ENCODE data around the gene CACNG3.
"Not testable (repeated sequence)": the region's sequence is repeated elsewhere in the genome, so short reads cannot be mapped to it uniquely, and the experiment has no call there.

The CACNG3 gene

GRCh38 chr16:24228514-24228913 is 27.6 kb upstream of the CACNG3 start:
- H3K36me3 ChIP-seq (ENCODE audit: insufficient read depth, low read length) = no peaks in the 10 kb centered on the region
- no peak for DNase-seq (ENCODE audit: low read depth, low spot score)
- TF ChIP-seq POLR2AphosphoS5 (IDR thresholded peaks at IDR 0.05; ENCODE audit: borderline replicate concordance, low read depth, low read length) (no peak), FOXP2 (optimal IDR thresholded peaks at IDR 0.05; ENCODE audit: control extremely low read depth, extremely low read length, insufficient read depth) (no peak), EZH2 (IDR thresholded peaks at IDR 0.05) (no peak)
- no peaks in the 10 kb centered on the region for H3K9me3 ChIP-seq (ENCODE audit: low read depth, low read length)
- no peak overlapping the region for H3K9ac ChIP-seq (ENCODE audit: insufficient read length)
- H3K27ac ChIP-seq = no peak overlapping the region
- H3K4me3 ChIP-seq = no peak overlapping the region

DNA sequence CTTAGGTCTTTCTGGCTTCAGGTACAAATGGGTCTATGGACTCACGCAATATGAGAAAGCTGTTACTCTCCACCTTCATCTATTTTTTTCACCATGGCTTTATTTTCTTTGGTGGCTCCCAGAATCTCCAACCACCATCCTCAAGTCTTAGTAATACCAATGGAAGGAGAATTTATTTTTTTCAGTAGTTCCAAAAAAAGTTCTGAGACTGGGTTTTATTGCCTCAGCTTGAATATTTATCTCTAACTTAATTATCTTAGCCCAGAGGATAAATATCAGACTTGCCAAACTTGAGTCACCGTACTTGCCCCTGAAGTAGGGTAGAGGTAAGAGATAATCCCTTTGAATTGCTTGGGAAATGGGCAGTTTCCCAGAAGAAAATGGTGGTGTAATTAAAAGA is 23.2 kb upstream of the CACNG3 start:
- Histone ChIP-seq H3K27ac (no peak overlapping the region), H3K4me3 (no peak overlapping the region), H3K9ac (ENCODE audit: insufficient read length) (no peak overlapping the region), H3K36me3 (ENCODE audit: insufficient read depth, low read length) (no peaks in the 10 kb centered on the region), H3K9me3 (ENCODE audit: low read depth, low read length) (no peaks in the 10 kb centered on the region)
- no peak for DNase-seq (ENCODE audit: low read depth, low spot score)
- TF ChIP-seq POLR2AphosphoS5 (IDR thresholded peaks at IDR 0.05; ENCODE audit: borderline replicate concordance, low read depth, low read length) = no peak
- no peak for TF ChIP-seq EZH2 (IDR thresholded peaks at IDR 0.05)
- no peak for TF ChIP-seq FOXP2 (optimal IDR thresholded peaks at IDR 0.05; ENCODE audit: control extremely low read depth, extremely low read length, insufficient read depth)

GRCh38 chr16:24234737-24235136 is 21.4 kb upstream of the CACNG3 start:
- H3K36me3 ChIP-seq (ENCODE audit: insufficient read depth, low read length) = no peaks in the 10 kb centered on the region
- H3K9me3 ChIP-seq (ENCODE audit: low read depth, low read length) = no peaks in the 10 kb centered on the region
- no peak for DNase-seq (ENCODE audit: low read depth, low spot score)
- no peak overlapping the region for H3K9ac ChIP-seq (ENCODE audit: insufficient read length)
- H3K27ac ChIP-seq = no peak overlapping the region
- TF ChIP-seq POLR2AphosphoS5 (IDR thresholded peaks at IDR 0.05; ENCODE audit: borderline replicate concordance, low read depth, low read length) (no peak), FOXP2 (optimal IDR thresholded peaks at IDR 0.05; ENCODE audit: control extremely low read depth, extremely low read length, insufficient read depth) (no peak), EZH2 (IDR thresholded peaks at IDR 0.05) (no peak)
- H3K4me3 ChIP-seq = no peak overlapping the region

- DNase-seq (ENCODE audit: low read depth, low spot score) = no peak
- Histone ChIP-seq H3K27ac (no peak overlapping the region), H3K9me3 (ENCODE audit: low read depth, low read length) (no peaks in the 10 kb centered on the region), H3K4me3 (no peak overlapping the region), H3K36me3 (ENCODE audit: insufficient read depth, low read length) (no peaks in the 10 kb centered on the region), H3K9ac (ENCODE audit: insufficient read length) (no peak overlapping the region)
- no peak for TF ChIP-seq FOXP2 (optimal IDR thresholded peaks at IDR 0.05; ENCODE audit: control extremely low read depth, extremely low read length, insufficient read depth)
- TF ChIP-seq POLR2AphosphoS5 (IDR thresholded peaks at IDR 0.05; ENCODE audit: borderline replicate concordance, low read depth, low read length) = no peak
- TF ChIP-seq EZH2 (IDR thresholded peaks at IDR 0.05) = no peak
Measured at GRCh38 chr16:24235806-24236205, 20.3 kb upstream of the CACNG3 start.

- H3K36me3 ChIP-seq (ENCODE audit: insufficient read depth, low read length); H3K9me3 ChIP-seq (ENCODE audit: low read depth, low read length); DNase-seq (ENCODE audit: low read depth, low spot score); H3K27ac ChIP-seq; H3K4me3 ChIP-seq; H3K9ac ChIP-seq (ENCODE audit: insufficient read length): not testable (repeated sequence)
Measured at GRCh38 chr16:24238846-24239245, 17.3 kb upstream of the CACNG3 start.

- H3K9me3 ChIP-seq (ENCODE audit: low read depth, low read length) = no peaks in the 10 kb centered on the region
- no peak for TF ChIP-seq FOXP2 (optimal IDR thresholded peaks at IDR 0.05; ENCODE audit: control extremely low read depth, extremely low read length, insufficient read depth)
- no peak for TF ChIP-seq POLR2AphosphoS5 (IDR thresholded peaks at IDR 0.05; ENCODE audit: borderline replicate concordance, low read depth, low read length)
- TF ChIP-seq EZH2 (IDR thresholded peaks at IDR 0.05) = no peak
Measured at GRCh38 chr16:24246911-24247607, 9.1 kb upstream of the CACNG3 start.

DNA sequence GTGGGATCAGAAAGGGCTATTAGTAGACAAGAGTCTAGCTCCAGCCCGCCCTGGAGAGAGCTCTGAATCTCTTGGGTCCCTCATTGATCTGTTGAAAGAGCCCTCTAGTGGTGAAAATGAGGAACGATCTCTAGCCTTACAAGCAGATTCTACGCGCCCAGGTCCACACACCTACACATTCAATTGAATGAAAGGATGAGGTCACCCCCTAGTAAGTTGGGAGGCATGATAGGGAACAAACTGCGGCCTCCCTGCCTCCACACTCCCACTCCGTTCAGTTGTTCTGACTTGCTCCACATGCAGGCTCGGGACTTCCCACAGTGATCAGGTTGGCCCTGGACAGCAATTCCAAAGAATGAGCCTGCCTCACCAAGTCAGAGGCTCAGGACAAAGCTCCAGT is 2.9 kb upstream of the CACNG3 start:
- no peaks in the 10 kb centered on the region for H3K36me3 ChIP-seq (ENCODE audit: insufficient read depth, low read length)
- TF ChIP-seq POLR2AphosphoS5 (IDR thresholded peaks at IDR 0.05; ENCODE audit: borderline replicate concordance, low read depth, low read length) (no peak), FOXP2 (optimal IDR thresholded peaks at IDR 0.05; ENCODE audit: control extremely low read depth, extremely low read length, insufficient read depth) (no peak), EZH2 (IDR thresholded peaks at IDR 0.05) (no peak)
- H3K9me3 ChIP-seq (ENCODE audit: low read depth, low read length) = no peaks in the 10 kb centered on the region
- H3K4me3 ChIP-seq = no peak overlapping the region
- no peak overlapping the region for H3K27ac ChIP-seq
- DNase-seq (ENCODE audit: low read depth, low spot score) = peak; percentile 39
- H3K9ac ChIP-seq (ENCODE audit: insufficient read length) = no peak overlapping the region

More at GRCh38 chr16:24246911-24247607, 9.1 kb upstream of the CACNG3 start:
- Histone ChIP-seq H3K4me3 (no peak overlapping the region), H3K36me3 (ENCODE audit: insufficient read depth, low read length) (no peaks in the 10 kb centered on the region), H3K27ac (no peak overlapping the region), H3K9ac (ENCODE audit: insufficient read length) (no peak overlapping the region)
- DNase-seq (ENCODE audit: low read depth, low spot score) = no peak

- no peak for TF ChIP-seq EZH2 (IDR thresholded peaks at IDR 0.05)
- TF ChIP-seq POLR2AphosphoS5 (IDR thresholded peaks at IDR 0.05; ENCODE audit: borderline replicate concordance, low read depth, low read length) = no peak
- TF ChIP-seq FOXP2 (optimal IDR thresholded peaks at IDR 0.05; ENCODE audit: control extremely low read depth, extremely low read length, insufficient read depth) = no peak
Measured at GRCh38 chr16:24257958-24258357, 1.8 kb downstream of the CACNG3 start.

GRCh38 chr16:24258791-24259190 is 2.7 kb downstream of the CACNG3 start:
- TF ChIP-seq EZH2 (IDR thresholded peaks at IDR 0.05) = no peak
- TF ChIP-seq FOXP2 (optimal IDR thresholded peaks at IDR 0.05; ENCODE audit: control extremely low read depth, extremely low read length, insufficient read depth) = no peak
- no peak for TF ChIP-seq POLR2AphosphoS5 (IDR thresholded peaks at IDR 0.05; ENCODE audit: borderline replicate concordance, low read depth, low read length)
- Histone ChIP-seq H3K27ac (no peak overlapping the region), H3K9me3 (ENCODE audit: low read depth, low read length) (no peaks in the 10 kb centered on the region), H3K9ac (ENCODE audit: insufficient read length) (no peak overlapping the region), H3K4me3 (no peak overlapping the region), H3K36me3 (ENCODE audit: insufficient read depth, low read length) (no peaks in the 10 kb centered on the region)
- no peak for DNase-seq (ENCODE audit: low read depth, low spot score)

More at GRCh38 chr16:24257958-24258357, 1.8 kb downstream of the CACNG3 start:
- Histone ChIP-seq H3K4me3 (no peak overlapping the region; the same call in 1 of the 2 replicates), H3K9me3 (ENCODE audit: low read depth, low read length) (no peaks in the 10 kb centered on the region), H3K36me3 (ENCODE audit: insufficient read depth, low read length) (no peaks in the 10 kb centered on the region), H3K27ac (no peak overlapping the region), H3K9ac (ENCODE audit: insufficient read length) (no peak overlapping the region)
- peak; percentile 73 for DNase-seq (ENCODE audit: low read depth, low spot score)
